CD4-positive, alpha-beta T cell treated with Interleukin-1 beta for 1 hour (primary cell): ENCODE measurements around the gene TPM1.
A peak's percentile ranks its signal among the peaks of the same experiment; 100 is the strongest.

ENCODE experiments used
- DNase-seq, 2 donors: peaks; one replicate each; pipeline ENCODE4 v3.0.0-alpha.2; 2020 to 2022

The TPM1 gene

GRCh38 chr15:63018639-63019038 is 23.9 kb upstream of the TPM1 start:
- no peak for DNase-seq

- DNase-seq: no peak
Measured at GRCh38 chr15:63019511-63020109, 22.9 kb upstream of the TPM1 start.

GRCh38 chr15:63020128-63020527 is 22.4 kb upstream of the TPM1 start:
- no peak for DNase-seq

- no peak for DNase-seq
Measured at GRCh38 chr15:63020759-63021430, 21.7 kb upstream of the TPM1 start.

GRCh38 chr15:63022181-63022580 is 20.4 kb upstream of the TPM1 start:
- no peak for DNase-seq

- DNase-seq: no peak
Measured at GRCh38 chr15:63022663-63023062, 19.9 kb upstream of the TPM1 start.

- no peak for DNase-seq
Measured at GRCh38 chr15:63023351-63023945, 19.1 kb upstream of the TPM1 start.

- DNase-seq: no peak
Measured at GRCh38 chr15:63025460-63025859, 17.1 kb upstream of the TPM1 start.

GRCh38 chr15:63027646-63028045 is 14.9 kb upstream of the TPM1 start:
- no peak for DNase-seq

GRCh38 chr15:63028442-63029110 is 14.0 kb upstream of the TPM1 start:
- no peak for DNase-seq

GRCh38 chr15:63029676-63030075 is 12.9 kb upstream of the TPM1 start:
- no peak for DNase-seq

GRCh38 chr15:63030101-63030551 is 12.4 kb upstream of the TPM1 start:
- peak in 1 of 2 donors; percentile 30 for DNase-seq

GRCh38 chr15:63034578-63034977 is 8.0 kb upstream of the TPM1 start:
- no peak for DNase-seq

GRCh38 chr15:63035253-63035652 is 7.3 kb upstream of the TPM1 start:
- no peak for DNase-seq

GRCh38 chr15:63035977-63036376 is 6.6 kb upstream of the TPM1 start:
- no peak for DNase-seq

GRCh38 chr15:63037976-63038720 is 4.4 kb upstream of the TPM1 start:
- no peak for DNase-seq

GRCh38 chr15:63038926-63039673 is 3.4 kb upstream of the TPM1 start:
- DNase-seq: no peak

GRCh38 chr15:63039811-63040210 is 2.7 kb upstream of the TPM1 start:
- no peak for DNase-seq

- no peak for DNase-seq
Measured at GRCh38 chr15:63040509-63040908, 2.0 kb upstream of the TPM1 start.

- no peak for DNase-seq
Measured at GRCh38 chr15:63040954-63041353, 1.6 kb upstream of the TPM1 start.

GRCh38 chr15:63041402-63041973 is 1.1 kb upstream of the TPM1 start:
- DNase-seq: no peak

GRCh38 chr15:63042877-63043334 is 359 bp downstream of the TPM1 start:
- no peak for DNase-seq
